Activated B cell treated with CpG ODN at 0.5 μM for 24 hours (primary cell): Measurements from ENCODE around the gene CCDC146. TPM values are rescaled to one million over a fixed set of nuclear protein-coding genes. Genes with fewer than 3 reads are reported as not detected.
"Not testable (repeated sequence)": the region's sequence is repeated elsewhere in the genome, so short reads cannot be mapped to it uniquely, and the experiment has no call there.

ENCODE experiments used
- ATAC-seq: fragments of 200-7000 bp; cut with Tn5 transposase; one replicate; pipeline ENCODE4 v1.10.0; 2021; ENCODE audit warnings: low read depth, mild to moderate bottlenecking, moderate library complexity
- CTCF ChIA-PET: fragments of 350-600 bp; sonication (Branson Sonifier 250); formaldehyde crosslinking; loops from one replicate; lab custom pipeline; 2021; ENCODE audit warnings: antibody characterized with exemption; lab: Charles Lee
- POLR2A ChIA-PET: fragments of 350-600 bp; sonication (Branson Sonifier 250); formaldehyde crosslinking; loops from one replicate; lab custom pipeline; 2021; ENCODE audit warnings: antibody characterized with exemption; lab: Charles Lee
- DNase-seq: peaks from one replicate; pipeline ENCODE4 v3.0.0; 2022
- H3K27ac Mint-ChIP-seq: one replicate; pipeline ENCODE4 v1.8.0; 2020; ENCODE audit warnings: mixed read lengths
- H3K27me3 Mint-ChIP-seq: one replicate; pipeline ENCODE4 v1.8.0; 2021; ENCODE audit warnings: mixed read lengths
- H3K36me3 Mint-ChIP-seq: one replicate; pipeline ENCODE4 v1.8.0; 2021; ENCODE audit warnings: low read depth, mixed read lengths
- H3K4me1 Mint-ChIP-seq: one replicate; pipeline ENCODE4 v1.8.0; 2021; ENCODE audit warnings: mixed read lengths
- H3K4me3 Mint-ChIP-seq: one replicate; pipeline ENCODE4 v1.8.0; 2020; ENCODE audit warnings: mild to moderate bottlenecking, mixed read lengths
- H3K9me3 Mint-ChIP-seq: one replicate; pipeline ENCODE4 v1.8.0; 2020; ENCODE audit warnings: mixed read lengths
- intact Hi-C: fragments of 100-400 bp; cut with micrococcal nuclease; formaldehyde crosslinking; loops from one replicate; pipeline ENCODE4 v1.15.1; 2024
- total RNA-seq: library from RNA; stranded (reverse); gene quantifications from 2 replicates; pipeline ENCODE4 v1.2.3, GENCODE V29; 2022
- TF ChIP-seq, protein P1 (sequence below): fragments of 200-600 bp; IDR thresholded peaks from one replicate; pipeline ENCODE4 v1.8.0; 2022; ENCODE audit warnings: antibody characterized with exemption, mild to moderate bottlenecking

Gene CCDC146
- total RNA-seq, 1 donor from 2014 or later = 3.5 TPM

DNA sequence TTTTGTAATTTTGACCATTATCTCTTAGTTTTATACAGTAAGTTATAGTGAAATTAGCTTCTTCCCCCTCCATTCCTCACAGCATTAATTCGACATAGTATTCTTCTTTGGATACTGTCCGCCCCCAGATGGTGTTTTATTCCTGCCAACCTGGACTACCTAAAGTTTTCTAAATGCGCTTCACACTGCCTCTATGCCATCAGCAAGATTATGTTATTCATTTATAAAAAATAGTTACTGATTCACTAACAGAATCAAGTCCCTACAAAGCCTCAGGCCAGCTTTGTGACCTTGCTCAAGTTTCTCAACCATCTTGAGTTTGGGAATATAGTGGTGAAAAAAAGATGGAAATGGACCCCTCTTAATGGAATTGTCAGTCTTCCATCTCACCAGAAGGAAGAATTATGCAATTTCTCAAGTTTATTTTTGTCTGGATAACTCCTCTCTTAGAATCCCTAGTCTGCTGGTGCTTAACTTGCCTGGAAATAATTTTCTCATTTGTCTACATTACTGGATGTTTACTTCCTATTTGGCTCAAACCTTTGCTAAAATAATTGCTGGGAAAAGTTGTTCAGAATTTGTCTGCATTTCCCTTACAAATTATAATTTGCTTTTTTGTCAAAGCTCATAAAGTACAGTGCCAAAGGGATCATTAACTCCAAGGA lies 93.9 kb downstream of the CCDC146 start:
- intact Hi-C loops = no loop called here
- Mint-ChIP-seq H3K4me1 (no peaks in the 10 kb centered on the region), H3K36me3 (no peaks in the 10 kb centered on the region), H3K9me3 (peaks cover 8% of the 10 kb centered on the region), H3K4me3 (no peak overlapping the region), H3K27me3 (no peaks in the 10 kb centered on the region), H3K27ac (no peak overlapping the region)
- TF ChIP-seq, protein P1, sequence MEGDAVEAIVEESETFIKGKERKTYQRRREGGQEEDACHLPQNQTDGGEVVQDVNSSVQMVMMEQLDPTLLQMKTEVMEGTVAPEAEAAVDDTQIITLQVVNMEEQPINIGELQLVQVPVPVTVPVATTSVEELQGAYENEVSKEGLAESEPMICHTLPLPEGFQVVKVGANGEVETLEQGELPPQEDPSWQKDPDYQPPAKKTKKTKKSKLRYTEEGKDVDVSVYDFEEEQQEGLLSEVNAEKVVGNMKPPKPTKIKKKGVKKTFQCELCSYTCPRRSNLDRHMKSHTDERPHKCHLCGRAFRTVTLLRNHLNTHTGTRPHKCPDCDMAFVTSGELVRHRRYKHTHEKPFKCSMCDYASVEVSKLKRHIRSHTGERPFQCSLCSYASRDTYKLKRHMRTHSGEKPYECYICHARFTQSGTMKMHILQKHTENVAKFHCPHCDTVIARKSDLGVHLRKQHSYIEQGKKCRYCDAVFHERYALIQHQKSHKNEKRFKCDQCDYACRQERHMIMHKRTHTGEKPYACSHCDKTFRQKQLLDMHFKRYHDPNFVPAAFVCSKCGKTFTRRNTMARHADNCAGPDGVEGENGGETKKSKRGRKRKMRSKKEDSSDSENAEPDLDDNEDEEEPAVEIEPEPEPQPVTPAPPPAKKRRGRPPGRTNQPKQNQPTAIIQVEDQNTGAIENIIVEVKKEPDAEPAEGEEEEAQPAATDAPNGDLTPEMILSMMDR = no peak
- no peak for DNase-seq
- ChIA-PET CTCF (interaction anchor here (1.1 kb wide), 1 partner anchor 30 kb away, joined by 3 read pairs; no protein-coding TSS in a partner anchor), POLR2A (no interaction called here)
- ATAC-seq = no peak

DNA sequence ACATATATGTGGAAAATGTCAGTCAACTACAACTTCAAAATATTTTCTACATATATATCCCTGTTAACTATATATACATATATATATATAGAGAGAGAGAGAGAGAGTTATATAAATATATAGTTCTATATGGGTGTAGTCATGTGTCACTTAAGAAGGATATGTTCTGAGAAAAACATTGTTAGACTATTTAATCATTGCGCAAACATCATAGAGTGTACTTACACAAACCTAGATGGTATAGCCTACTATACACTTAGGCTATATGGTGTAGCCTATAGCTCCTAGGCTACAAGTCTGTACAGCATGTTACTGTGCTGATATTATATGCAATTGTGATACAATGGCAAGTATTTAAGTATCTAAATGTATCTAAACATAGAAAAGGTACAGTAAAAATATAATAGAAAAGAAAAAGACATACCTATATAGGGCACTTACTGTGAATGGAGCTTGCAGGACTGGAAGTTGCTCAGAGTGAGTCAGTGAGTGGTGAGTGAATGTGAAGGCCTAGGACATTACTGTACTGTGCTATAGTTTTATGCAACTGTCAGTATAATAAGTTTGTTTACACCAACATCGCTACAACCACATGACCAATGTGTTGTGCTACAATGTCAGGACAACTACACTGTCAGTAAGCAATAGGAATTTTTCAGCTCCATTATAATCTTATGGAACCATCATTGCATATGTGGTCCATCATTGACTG lies 95.2 kb downstream of the CCDC146 start:
- no peaks in the 10 kb centered on the region for H3K4me1 Mint-ChIP-seq
- ChIA-PET POLR2A (no interaction called here), CTCF (no interaction called here)
- peaks cover 8% of the 10 kb centered on the region for H3K9me3 Mint-ChIP-seq
- intact Hi-C loops = no loop called here
- H3K4me3 Mint-ChIP-seq = no peak overlapping the region
- no peak for ATAC-seq
- TF ChIP-seq, protein P1 = no peak
- no peaks in the 10 kb centered on the region for H3K36me3 Mint-ChIP-seq
- no peak overlapping the region for H3K27ac Mint-ChIP-seq
- no peak for DNase-seq
- H3K27me3 Mint-ChIP-seq = no peaks in the 10 kb centered on the region

DNA sequence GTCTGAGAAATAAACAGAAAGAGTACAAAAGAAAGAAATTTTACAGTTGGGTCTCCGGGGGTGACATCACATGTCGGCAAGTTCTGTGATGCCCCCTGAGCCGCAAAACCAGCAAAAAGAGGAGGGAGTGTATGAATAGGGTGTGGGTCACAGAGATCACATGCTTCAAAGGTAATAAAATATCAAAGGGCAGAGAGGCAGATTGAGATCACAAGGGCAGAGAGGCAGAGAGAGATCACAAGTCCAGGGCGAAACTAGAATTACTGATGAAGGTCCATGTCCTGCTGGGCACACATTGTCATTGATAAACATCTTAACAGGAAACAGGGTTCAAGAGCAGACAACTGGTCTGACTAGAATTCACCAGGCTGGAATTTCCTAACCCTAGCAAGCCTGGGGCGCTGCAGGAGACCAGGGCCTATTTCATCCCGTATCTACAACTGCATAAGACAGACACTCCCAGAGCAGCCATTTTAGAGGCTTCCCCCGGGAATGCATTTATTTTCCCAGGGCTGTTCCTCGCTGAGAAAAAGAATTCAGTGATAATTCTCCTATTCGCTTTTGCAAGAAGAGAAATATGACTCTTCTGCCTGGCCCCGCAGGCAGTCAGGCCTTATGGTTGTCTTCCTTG lies 97.4 kb downstream of the CCDC146 start:
- H3K36me3 Mint-ChIP-seq, DNase-seq, H3K27ac Mint-ChIP-seq, H3K27me3 Mint-ChIP-seq, H3K4me1 Mint-ChIP-seq, CTCF ChIA-PET, ATAC-seq, POLR2A ChIA-PET, H3K9me3 Mint-ChIP-seq, intact Hi-C loops, H3K4me3 Mint-ChIP-seq: not testable (repeated sequence)

DNA sequence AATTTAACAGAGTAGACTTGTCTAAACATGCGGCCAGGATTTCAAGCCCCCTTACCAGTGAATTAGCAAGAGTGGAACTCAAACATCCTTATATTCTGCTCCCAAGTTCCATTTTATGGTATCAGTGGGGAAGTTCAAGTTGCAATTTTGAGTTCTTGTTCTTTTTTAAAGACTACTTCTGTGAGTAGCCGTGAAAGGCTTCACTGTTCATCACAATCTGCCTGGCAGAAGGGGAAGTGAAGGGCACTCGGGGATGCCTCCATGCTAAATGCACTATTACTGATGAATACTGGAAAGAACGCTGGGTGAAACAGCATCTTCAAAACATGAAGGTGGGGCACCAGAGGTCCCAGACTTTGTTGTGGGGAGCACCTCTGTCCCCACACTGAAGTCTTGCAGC lies 99.7 kb downstream of the CCDC146 start:
- TF ChIP-seq, protein P1 = no peak
- intact Hi-C loops = no loop called here
- H3K4me1 Mint-ChIP-seq = no peaks in the 10 kb centered on the region
- H3K27ac Mint-ChIP-seq = no peak overlapping the region
- ChIA-PET POLR2A (no interaction called here), CTCF (no interaction called here)
- no peak overlapping the region for H3K4me3 Mint-ChIP-seq
- no peaks in the 10 kb centered on the region for H3K27me3 Mint-ChIP-seq
- DNase-seq (no peak), ATAC-seq (no peak)
- H3K36me3 Mint-ChIP-seq = no peaks in the 10 kb centered on the region
- H3K9me3 Mint-ChIP-seq = peaks cover 6% of the 10 kb centered on the region

DNA sequence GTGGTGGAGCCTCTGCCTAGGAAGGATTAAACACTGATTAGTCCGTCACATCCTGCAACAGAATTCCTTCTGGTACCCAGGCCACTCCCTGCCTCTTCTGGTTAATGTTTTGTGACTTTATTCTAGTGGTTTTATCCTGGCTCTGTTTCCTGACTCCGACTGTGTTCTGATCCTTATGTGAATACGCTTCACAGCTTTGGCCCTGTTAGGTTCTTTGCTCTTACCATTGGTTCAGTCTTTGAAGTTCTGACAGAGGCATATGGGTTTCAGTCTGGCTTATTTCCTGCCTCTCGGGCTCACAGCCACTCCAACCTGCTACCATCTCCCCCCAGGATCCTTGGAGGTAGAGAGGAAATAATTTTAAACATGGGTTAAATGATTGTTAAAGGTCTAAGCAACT lies 100.4 kb downstream of the CCDC146 start:
- peaks cover 6% of the 10 kb centered on the region for H3K9me3 Mint-ChIP-seq
- TF ChIP-seq, protein P1 = no peak
- intact Hi-C loops = no loop called here
- H3K27me3 Mint-ChIP-seq = no peaks in the 10 kb centered on the region
- CTCF ChIA-PET = no interaction called here
- H3K27ac Mint-ChIP-seq = no peak overlapping the region
- DNase-seq = no peak
- no peaks in the 10 kb centered on the region for H3K4me1 Mint-ChIP-seq
- H3K36me3 Mint-ChIP-seq = no peaks in the 10 kb centered on the region
- H3K4me3 Mint-ChIP-seq = no peak overlapping the region
- POLR2A ChIA-PET = no interaction called here
- ATAC-seq = no peak
